Fibroblast of villous mesenchyme (primary cell): ENCODE results near the gene TOM1. TPM values are rescaled to one million over a fixed set of nuclear protein-coding genes. Genes with fewer than 3 reads are reported as not detected.
"Not testable (repeated sequence)": the region's sequence is repeated elsewhere in the genome, so short reads cannot be mapped to it uniquely, and the experiment has no call there.

Experiments used
- DNase-seq: peaks from one replicate; pipeline ENCODE4 v3.0.0-alpha.2; 2010; ENCODE audit warnings: low read depth
- H3K4me3 ChIP-seq: 2 replicates; pipeline ENCODE4 v1.5.1; 2011; ENCODE audit warnings: low read depth, mild to moderate bottlenecking, low read length
- CTCF ChIP-seq: IDR thresholded peaks from 2 replicates; pipeline ENCODE4 v1.5.1; 2012; ENCODE audit warnings: low read depth, mild to moderate bottlenecking, low read length; ENCODE audit not compliant: insufficient read depth
- total RNA-seq: library from RNA; depleted of rRNA; stranded (reverse); fragments of >200 nt; gene quantifications from 2 replicates; pipeline ENCODE4 v1.2.3, GENCODE V29; 2012

Gene TOM1
- total RNA-seq, 1 donor = 53.1 TPM

GRCh38 chr22:35357883-35358621 is 58.4 kb downstream of the TOM1 start:
- DNase-seq = no peak
- no peak for TF ChIP-seq CTCF
- no peak overlapping the region for H3K4me3 ChIP-seq

GRCh38 chr22:35359380-35360065 is 59.8 kb downstream of the TOM1 start:
- TF ChIP-seq CTCF = no peak

GRCh38 chr22:35361001-35361558 is 61.4 kb downstream of the TOM1 start:
- TF ChIP-seq CTCF = no peak
- DNase-seq = no peak
- H3K4me3 ChIP-seq = no peak overlapping the region

More at GRCh38 chr22:35359380-35360065, 59.8 kb downstream of the TOM1 start:
- H3K4me3 ChIP-seq = no peak overlapping the region
- no peak for DNase-seq

GRCh38 chr22:35363566-35364086 is 63.9 kb downstream of the TOM1 start:
- H3K4me3 ChIP-seq = no peak overlapping the region
- TF ChIP-seq CTCF = no peak
- DNase-seq = no peak

GRCh38 chr22:35364230-35364629 is 64.5 kb downstream of the TOM1 start:
- peak; percentile 78 for DNase-seq
- H3K4me3 ChIP-seq = not testable (repeated sequence)

GRCh38 chr22:35367331-35367886 is 67.7 kb downstream of the TOM1 start:
- no peak for DNase-seq
- no peak for TF ChIP-seq CTCF
- no peak overlapping the region for H3K4me3 ChIP-seq

- no peak for DNase-seq
- H3K4me3 ChIP-seq = no peak overlapping the region
- no peak for TF ChIP-seq CTCF
Measured at GRCh38 chr22:35368386-35368785, 68.7 kb downstream of the TOM1 start.
